Putamen (tissue), 1 donor: ENCODE measurements around the gene TGM5.
A peak's percentile ranks its signal among the peaks of the same experiment; 100 is the strongest.
"Not testable (repeated sequence)": the region's sequence is repeated elsewhere in the genome, so short reads cannot be mapped to it uniquely, and the experiment has no call there.

ENCODE experiments used
- DNase-seq: peaks from one replicate; pipeline ENCODE4 v3.0.0-alpha.2; 2016; ENCODE audit warnings: low spot score

TGM5 gene

GRCh38 chr15:43266834-43267233 is at the start of gene TGM5:
TSS of gene TGM5 (minus strand) at chr15:43266928. CDS start at chr15:43266849, 79 bp downstream.
- peak; percentile 17 for DNase-seq

GRCh38 chr15:43314171-43314570 is 47.4 kb upstream of the TGM5 start:
- DNase-seq, result no peak

- DNase-seq, result no peak
Measured at GRCh38 chr15:43312378-43312777, 45.6 kb upstream of the TGM5 start.

GRCh38 chr15:43302205-43302817 is 35.6 kb upstream of the TGM5 start, which contains the start of gene TGM7:
TSS of gene TGM7 (minus strand) at chr15:43302255.
- DNase-seq, result no peak

GRCh38 chr15:43299884-43300283 is 33.2 kb upstream of the TGM5 start:
- no peak for DNase-seq

- DNase-seq, result no peak
Measured at GRCh38 chr15:43299411-43299810, 32.7 kb upstream of the TGM5 start.

GRCh38 chr15:43294091-43294706 is 27.5 kb upstream of the TGM5 start:
- no peak for DNase-seq

GRCh38 chr15:43293432-43293831 is 26.7 kb upstream of the TGM5 start:
- no peak for DNase-seq

GRCh38 chr15:43292375-43293078 is 25.8 kb upstream of the TGM5 start:
- no peak for DNase-seq

GRCh38 chr15:43289656-43290055 is 22.9 kb upstream of the TGM5 start:
- DNase-seq, result not testable (repeated sequence)

- DNase-seq, result no peak
Measured at GRCh38 chr15:43287254-43287653, 20.5 kb upstream of the TGM5 start.

- no peak for DNase-seq
Measured at GRCh38 chr15:43286074-43286473, 19.3 kb upstream of the TGM5 start.

GRCh38 chr15:43285609-43286037 is 18.9 kb upstream of the TGM5 start:
- peak; percentile 39 for DNase-seq

- DNase-seq, result no peak
Measured at GRCh38 chr15:43283526-43283925, 16.8 kb upstream of the TGM5 start.

GRCh38 chr15:43281926-43282602 is 15.3 kb upstream of the TGM5 start:
- no peak for DNase-seq

- DNase-seq, result no peak
Measured at GRCh38 chr15:43280996-43281395, 14.3 kb upstream of the TGM5 start.

GRCh38 chr15:43279496-43279895 is 12.8 kb upstream of the TGM5 start:
- no peak for DNase-seq

- no peak for DNase-seq
Measured at GRCh38 chr15:43278869-43279268, 12.1 kb upstream of the TGM5 start.

GRCh38 chr15:43277901-43278300 is 11.2 kb upstream of the TGM5 start:
- DNase-seq, result no peak

- no peak for DNase-seq
Measured at GRCh38 chr15:43277231-43277823, 10.6 kb upstream of the TGM5 start.

GRCh38 chr15:43276563-43277200 is 10.0 kb upstream of the TGM5 start:
- DNase-seq, result no peak
